SJSA1 (cell line): ENCODE data around the gene SYN1. TPM values are rescaled to one million over a fixed set of nuclear protein-coding genes. Genes with fewer than 3 reads are reported as not detected.

ENCODE experiments used
- DNase-seq, 2 experiments: peaks; one replicate each; pipeline ENCODE4 v3.0.0-alpha.2; 2015 to 2020; ENCODE audit warnings: low spot score in 2 of 2, low read depth in 1 of 2
- H3K27ac ChIP-seq: fragments of 250-450 bp; sonication (Bioruptor Pico); 2 replicates; pipeline ENCODE4 v1.5.1; 2020; ENCODE audit warnings: mild to moderate bottlenecking, moderate library complexity
- H3K27me3 ChIP-seq: fragments of 250-450 bp; sonication (Bioruptor Pico); replicated peaks from 2 replicates; pipeline ENCODE4 v1.5.1; 2020; ENCODE audit warnings: mild to moderate bottlenecking, moderate library complexity
- H3K36me3 ChIP-seq: fragments of 250-450 bp; sonication (Bioruptor Pico); 2 replicates; pipeline ENCODE4 v1.5.1; 2020; ENCODE audit warnings: mild to moderate bottlenecking
- H3K4me1 ChIP-seq: fragments of 250-450 bp; sonication (Bioruptor Pico); replicated peaks from 2 replicates; pipeline ENCODE4 v1.6.1; 2021; ENCODE audit warnings: mild to moderate bottlenecking
- H3K4me3 ChIP-seq: fragments of 250-450 bp; sonication (Bioruptor Pico); 2 replicates; pipeline ENCODE4 v1.5.1; 2020; ENCODE audit warnings: mild to moderate bottlenecking
- H3K9me3 ChIP-seq: fragments of 250-450 bp; sonication (Bioruptor Pico); replicated peaks from 2 replicates; pipeline ENCODE4 v1.5.1; 2020; ENCODE audit warnings: mild to moderate bottlenecking
- total RNA-seq: library from RNA; depleted of rRNA; stranded (reverse); fragments of >200 nt; shearing (Covaris generic); gene quantifications from 2 replicates; pipeline ENCODE4 v1.2.3, GENCODE V29; 2014

SYN1 gene
- total RNA-seq, 1 experiment from 2014 or later, result 1.5 TPM

GRCh38 chrX:47648376-47648775, 28.7 kb upstream of the SYN1 start:
- Histone ChIP-seq H3K27ac (no peak overlapping the region), H3K4me3 (no peak overlapping the region), H3K9me3 (no peaks in the 10 kb centered on the region), H3K36me3 (peaks cover 13% of the 10 kb centered on the region; the same call in 1 of the 2 replicates), H3K4me1 (peaks cover 20% of the 10 kb centered on the region), H3K27me3 (no peaks in the 10 kb centered on the region)
- DNase-seq, result peak in 1 of 2 experiments; percentile 20

GRCh38 chrX:47646636-47647035, 27.0 kb upstream of the SYN1 start:
- Histone ChIP-seq H3K4me1 (peaks cover 20% of the 10 kb centered on the region), H3K4me3 (no peak overlapping the region), H3K36me3 (peaks cover 15% of the 10 kb centered on the region; the same call in 1 of the 2 replicates), H3K27me3 (no peaks in the 10 kb centered on the region), H3K27ac (no peak overlapping the region), H3K9me3 (no peaks in the 10 kb centered on the region)
- no peak for DNase-seq

DNA sequence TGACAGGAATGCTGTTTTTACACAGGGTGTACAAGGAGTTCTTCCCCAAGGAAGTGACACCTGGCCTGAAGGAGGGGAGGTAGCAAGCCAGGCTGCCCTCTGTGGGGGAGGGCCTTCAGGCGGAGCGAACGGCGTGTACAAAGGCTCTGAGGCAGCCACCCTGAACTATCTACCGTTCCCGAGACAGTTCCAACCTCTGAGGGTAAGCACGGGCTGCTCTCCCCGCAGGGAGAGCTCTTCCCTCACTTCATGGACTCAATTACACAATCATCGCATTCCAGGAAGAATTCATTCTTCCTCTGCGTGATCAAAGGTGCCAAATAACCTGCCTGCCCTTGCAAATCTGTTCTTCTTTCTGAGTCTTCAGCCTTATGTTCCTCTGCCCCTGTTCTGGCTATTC, 25.9 kb upstream of the SYN1 start:
- H3K36me3 ChIP-seq, result peaks cover 13% of the 10 kb centered on the region
- no peak overlapping the region for H3K4me3 ChIP-seq
- no peaks in the 10 kb centered on the region for H3K9me3 ChIP-seq
- H3K27ac ChIP-seq, result no peak overlapping the region
- H3K27me3 ChIP-seq, result no peaks in the 10 kb centered on the region
- DNase-seq, result no peak
- peaks cover 13% of the 10 kb centered on the region; the same call in 1 of the 2 replicates for H3K4me1 ChIP-seq

DNA sequence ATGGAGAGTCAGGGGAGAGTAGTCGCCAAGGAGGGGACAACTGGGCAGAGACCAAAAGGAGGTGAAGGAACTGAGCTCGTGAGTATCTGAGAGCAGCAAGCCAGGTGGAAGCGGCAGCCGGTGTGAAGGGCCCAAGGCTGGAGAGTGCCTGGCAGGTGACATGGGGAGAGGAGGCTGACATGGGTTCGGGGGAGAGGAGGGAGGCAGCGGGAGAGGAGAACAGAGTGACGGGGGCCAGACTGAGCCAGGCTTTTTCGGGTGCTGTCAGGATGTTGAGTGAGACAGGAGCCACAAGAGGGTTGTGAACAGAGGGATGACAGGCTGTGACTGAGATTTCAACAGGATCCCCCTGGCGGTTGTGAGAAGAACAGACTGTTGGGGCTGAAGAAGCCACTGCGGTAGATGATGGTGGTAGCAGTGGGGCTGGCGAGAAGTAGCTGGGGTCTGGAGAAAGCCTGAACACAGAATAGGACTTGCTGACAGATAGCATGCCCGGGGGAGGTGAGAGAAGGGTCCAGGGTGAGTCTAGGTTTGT, 25.0 kb upstream of the SYN1 start:
- no peak for DNase-seq
- peaks cover 13% of the 10 kb centered on the region; the same call in 1 of the 2 replicates for H3K4me1 ChIP-seq
- H3K27ac ChIP-seq, result no peak overlapping the region
- no peaks in the 10 kb centered on the region for H3K27me3 ChIP-seq
- H3K36me3 ChIP-seq, result peaks cover 22% of the 10 kb centered on the region
- H3K4me3 ChIP-seq, result no peak overlapping the region
- H3K9me3 ChIP-seq, result no peaks in the 10 kb centered on the region

DNA sequence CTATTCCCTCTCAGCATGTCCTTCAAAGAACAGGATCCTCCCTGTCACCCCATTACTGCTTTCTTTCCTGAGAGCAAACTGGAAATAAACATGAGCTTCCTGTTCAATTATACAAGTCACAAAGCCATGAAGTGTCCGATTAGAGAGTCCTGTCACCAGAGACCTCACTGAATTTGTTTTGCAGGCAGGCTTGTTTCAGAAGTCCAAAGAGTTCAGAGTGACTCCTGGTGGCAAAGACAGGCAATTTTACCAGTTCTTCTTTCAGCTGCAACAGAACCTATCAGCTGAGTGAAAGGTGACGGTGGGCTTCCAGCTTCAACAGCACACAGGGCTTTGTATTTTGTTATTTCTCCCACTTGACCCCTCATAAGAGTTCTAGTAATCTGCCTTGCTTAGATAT, 24.3 kb upstream of the SYN1 start:
- H3K9me3 ChIP-seq, result no peaks in the 10 kb centered on the region
- H3K4me1 ChIP-seq, result peaks cover 10% of the 10 kb centered on the region; the same call in 1 of the 2 replicates
- DNase-seq, result no peak
- no peak overlapping the region for H3K4me3 ChIP-seq
- H3K27ac ChIP-seq, result no peak overlapping the region
- H3K27me3 ChIP-seq, result no peaks in the 10 kb centered on the region
- peaks cover 20% of the 10 kb centered on the region for H3K36me3 ChIP-seq

- Histone ChIP-seq H3K27ac (no peak overlapping the region), H3K27me3 (no peaks in the 10 kb centered on the region), H3K4me1 (no peaks in the 10 kb centered on the region), H3K4me3 (no peak overlapping the region), H3K36me3 (peaks cover 22% of the 10 kb centered on the region), H3K9me3 (no peaks in the 10 kb centered on the region)
- no peak for DNase-seq
These were observed 19.2 kb upstream of the SYN1 start for GRCh38 chrX:47638816-47639215.

- Histone ChIP-seq H3K27ac (no peak overlapping the region), H3K9me3 (no peaks in the 10 kb centered on the region), H3K4me1 (no peaks in the 10 kb centered on the region), H3K4me3 (no peak overlapping the region), H3K27me3 (no peaks in the 10 kb centered on the region), H3K36me3 (peaks cover 19% of the 10 kb centered on the region)
- DNase-seq, result no peak
These were observed 18.0 kb upstream of the SYN1 start for GRCh38 chrX:47637546-47638195.

GRCh38 chrX:47634871-47635575, 15.4 kb upstream of the SYN1 start:
- peaks cover 10% of the 10 kb centered on the region for H3K36me3 ChIP-seq
- H3K9me3 ChIP-seq, result no peaks in the 10 kb centered on the region
- no peak overlapping the region for H3K4me3 ChIP-seq
- H3K27ac ChIP-seq, result no peak overlapping the region
- H3K4me1 ChIP-seq, result no peaks in the 10 kb centered on the region
- no peaks in the 10 kb centered on the region for H3K27me3 ChIP-seq
- DNase-seq, result no peak

DNA sequence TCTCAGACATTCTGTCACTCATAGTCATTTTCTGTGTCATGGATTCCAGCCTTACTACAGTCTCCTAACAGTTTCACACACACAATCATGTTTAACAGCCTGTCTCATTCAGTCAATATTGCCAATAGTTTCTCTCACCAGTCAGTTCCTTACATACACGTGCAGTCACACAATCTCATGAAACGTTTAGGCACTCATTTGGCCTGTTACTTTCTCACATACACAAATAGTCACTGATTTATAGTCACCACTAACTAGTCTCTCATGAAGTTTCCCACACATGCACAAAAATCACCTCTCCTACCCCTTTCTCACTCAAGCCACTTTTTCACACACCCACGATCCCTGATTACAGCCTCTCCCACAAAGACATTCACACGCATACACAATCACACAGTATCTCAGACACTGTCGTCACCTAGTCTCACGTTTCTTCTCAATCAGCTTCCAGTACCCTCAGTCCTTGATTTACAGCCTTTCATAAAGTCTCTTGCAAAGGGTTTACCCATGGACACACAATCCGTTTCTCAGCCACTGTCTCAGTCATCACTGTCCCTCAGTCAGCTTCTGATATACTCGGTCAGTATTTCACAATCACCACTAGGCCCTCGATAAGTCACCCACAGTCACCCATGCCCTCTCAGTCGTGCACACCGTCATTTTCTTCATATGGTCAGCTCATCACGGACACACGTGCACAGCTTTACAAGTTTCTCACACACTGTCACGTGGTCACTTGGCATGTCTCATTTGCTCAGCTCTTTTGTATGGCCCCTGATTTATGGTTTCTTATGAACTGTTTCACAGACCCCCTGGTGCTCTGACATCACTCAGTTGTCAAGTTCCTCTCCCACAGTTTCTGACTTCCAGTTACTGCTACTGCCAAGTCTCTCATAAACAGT, 14.3 kb upstream of the SYN1 start:
- DNase-seq, result no peak
- H3K9me3 ChIP-seq, result no peaks in the 10 kb centered on the region
- H3K4me3 ChIP-seq, result no peak overlapping the region
- no peak overlapping the region for H3K27ac ChIP-seq
- no peaks in the 10 kb centered on the region for H3K4me1 ChIP-seq
- H3K36me3 ChIP-seq, result 0 out of 2 replicates have a peak, but pooled peaks cover 5% of the 10 kb centered on the region
- H3K27me3 ChIP-seq, result no peaks in the 10 kb centered on the region

GRCh38 chrX:47632666-47633065, 13.0 kb upstream of the SYN1 start:
- Histone ChIP-seq H3K27ac (no peak overlapping the region), H3K4me1 (no peaks in the 10 kb centered on the region), H3K27me3 (no peaks in the 10 kb centered on the region), H3K9me3 (no peaks in the 10 kb centered on the region), H3K4me3 (no peak overlapping the region), H3K36me3 (no peaks in the 10 kb centered on the region)
- no peak for DNase-seq

- H3K4me1 ChIP-seq, result no peaks in the 10 kb centered on the region
- H3K9me3 ChIP-seq, result no peaks in the 10 kb centered on the region
- DNase-seq, result no peak
- H3K27ac ChIP-seq, result no peak overlapping the region
- no peaks in the 10 kb centered on the region for H3K36me3 ChIP-seq
- no peak overlapping the region for H3K4me3 ChIP-seq
- H3K27me3 ChIP-seq, result no peaks in the 10 kb centered on the region
These were observed 12.0 kb upstream of the SYN1 start for GRCh38 chrX:47631676-47632075.

GRCh38 chrX:47629419-47630200, 10.0 kb upstream of the SYN1 start, which contains the start of gene CFP:
Gene CFP, minus strand, starts transcription at chrX:47629930. Its CDS starts 86 bp downstream, at chrX:47629844.
- H3K36me3 ChIP-seq, result no peaks in the 10 kb centered on the region
- DNase-seq, result no peak
- no peak within 1 kb of the TSS for H3K4me3 ChIP-seq
- no peaks in the 10 kb centered on the region for H3K9me3 ChIP-seq
- H3K27me3 ChIP-seq, result no peaks in the 10 kb centered on the region
- H3K4me1 ChIP-seq, result no peaks in the 10 kb centered on the region
- no peak within 1 kb of the TSS for H3K27ac ChIP-seq

GRCh38 chrX:47628982-47629381, 9.3 kb upstream of the SYN1 start:
- Histone ChIP-seq H3K9me3 (no peaks in the 10 kb centered on the region), H3K36me3 (no peaks in the 10 kb centered on the region), H3K4me1 (no peaks in the 10 kb centered on the region; the same call in 1 of the 2 replicates), H3K4me3 (no peak overlapping the region), H3K27me3 (no peaks in the 10 kb centered on the region), H3K27ac (no peak overlapping the region)
- DNase-seq, result no peak
